Spleen (tissue), 3 donors: ENCODE data around the gene GMPPB.

Experiments
- POLR2A ChIP-seq, 3 donors: fragments of 450-650 bp; IDR thresholded peaks; one replicate each; pipeline ENCODE4 v1.5.1; 2017; ENCODE audit warnings: antibody characterized with exemption in 3 of 3, mild to moderate bottlenecking in 1 of 3
- POLR2AphosphoS5 ChIP-seq, 3 donors: sonication (generic); formaldehyde crosslinking; IDR thresholded peaks; one replicate each; pipeline ENCODE4 v1.5.1; 2017; ENCODE audit warnings: antibody characterized with exemption in 3 of 3

DNA sequence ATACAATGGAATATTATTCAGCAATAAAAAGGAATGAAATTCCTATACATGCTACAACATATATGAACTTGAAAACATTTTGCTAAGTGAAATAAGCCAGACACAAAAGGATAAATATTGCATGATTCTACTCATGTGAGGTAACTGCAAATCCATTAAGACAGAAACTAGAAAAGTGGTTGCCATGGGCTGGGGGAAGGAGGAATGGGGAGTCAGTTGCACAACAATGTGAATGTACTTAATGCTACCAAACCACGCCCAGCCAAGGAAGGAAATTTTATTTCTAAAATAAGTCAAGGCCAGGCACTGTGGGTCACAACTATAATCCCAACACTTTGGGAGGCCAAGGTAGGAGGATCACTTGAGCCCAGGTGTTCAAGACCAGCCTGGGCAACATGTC is 9.8 kb upstream of the GMPPB start:
- TF ChIP-seq POLR2AphosphoS5 (IDR thresholded peaks at IDR 0.05) (no peak), POLR2A (IDR thresholded peaks at IDR 0.05) (no peak)
